H1 (cell line): Measurements from ENCODE around the gene MAP4K5. TPM values are rescaled to one million over a fixed set of nuclear protein-coding genes. Genes with fewer than 3 reads are reported as not detected.

ENCODE experiments used
- BACH1 ChIP-seq: IDR thresholded peaks from 2 replicates; pipeline ENCODE4 v1.6.1; 2012; ENCODE audit warnings: low read length, improper control_type of control experiment
- CHD1 ChIP-seq: IDR thresholded peaks from 2 replicates; pipeline ENCODE4 v1.6.1; 2012; ENCODE audit warnings: low read depth, low read length, improper control_type of control experiment
- CHD7 ChIP-seq: fragments of 300-600 bp; sonication (generic); IDR thresholded peaks from 2 replicates; pipeline ENCODE4 v1.7.1; 2012; ENCODE audit warnings: low read length, moderate library complexity, mild to moderate bottlenecking, inconsistent platforms; ENCODE audit not compliant: insufficient replicate concordance
- KDM1A ChIP-seq: fragments of 200-600, 300-600 bp; sonication (generic); IDR thresholded peaks from 2 replicates; pipeline ENCODE4 v1.7.1; 2016; ENCODE audit warnings: mild to moderate bottlenecking, low read length, borderline replicate concordance
- NRF1 ChIP-seq: IDR thresholded peaks from 2 replicates; pipeline ENCODE4 v1.6.1; 2011; ENCODE audit warnings: mild to moderate bottlenecking, low read depth, low read length, improper control_type of control experiment
- POLR2AphosphoS5 ChIP-seq: IDR thresholded peaks from 2 replicates; pipeline ENCODE4 v1.6.1; 2011; ENCODE audit warnings: low read depth, low read length
- POU5F1 ChIP-seq: IDR thresholded peaks from 2 replicates; pipeline ENCODE4 v1.6.1; 2011; ENCODE audit warnings: low read depth, mild to moderate bottlenecking, low read length, moderate library complexity
- RNF2 ChIP-seq: fragments of 200-900, 300-1000 bp; sonication (generic); IDR thresholded peaks from 2 replicates; pipeline ENCODE4 v1.7.1; 2016; ENCODE audit warnings: borderline replicate concordance, low read depth, mild to moderate bottlenecking, antibody characterized with exemption, low read length; ENCODE audit not compliant: poor library complexity, severe bottlenecking; ENCODE audit errors: missing control alignments
- SIN3A ChIP-seq, 2 experiments: IDR thresholded peaks in 1 of 2; conservative IDR thresholded peaks in 1 of 2; 2 replicates each; pipeline ENCODE4 v1.6.1; 2011 to 2012; ENCODE audit warnings: low read length in 2 of 2, improper control_type of control experiment in 1 of 2, low read depth in 1 of 2, mild to moderate bottlenecking in 1 of 2
- SIRT6 ChIP-seq: IDR thresholded peaks from one replicate; pipeline ENCODE4 v1.7.1; 2012; ENCODE audit warnings: low read length, inconsistent platforms
- TAF1 ChIP-seq: IDR thresholded peaks from 2 replicates; pipeline ENCODE4 v1.6.1; 2011; ENCODE audit warnings: mild to moderate bottlenecking, low read depth, low read length
- TEAD4 ChIP-seq: IDR thresholded peaks from 2 replicates; pipeline ENCODE4 v1.6.1; 2012; ENCODE audit warnings: low read depth, low read length, inconsistent platforms, mixed read lengths
- ZNF274 ChIP-seq: IDR thresholded peaks from 2 replicates; pipeline ENCODE4 v1.7.0; 2012; ENCODE audit warnings: low read length, borderline replicate concordance; ENCODE audit errors: extremely low read depth
- polyA plus RNA-seq, 7 experiments: library from polyadenylated mRNA; depleted of rRNA in 3 of 7; stranded (reverse) in 5 of 7; unstranded in 2 of 7; fragments of >200 nt in 5 of 7; fragments of 200-250 nt in 2 of 7; gene quantifications; 1 replicate in 5 of 7; 2 replicates in 1 of 7; 4 replicates in 1 of 7; pipeline versions ENCODE4 v1.2.1 to v1.2.3, GENCODE V29; 2011 to 2013; ENCODE audit warnings: missing spikeins in 2 of 7, mixed read lengths in 2 of 7
- total RNA-seq: library from RNA; stranded (reverse); fragmentation: NEBNext Ultra II Directional; extraction: Animal tissue kit (Norgen Biotek cat#: 25700); gene quantifications from 2 replicates; pipeline ENCODE4 v1.2.1, GENCODE V29; 2021

MAP4K5 gene
- total and polyA plus RNA-seq, 2 of the 8 experiments (the other 6 are each of a cell fraction or from before 2014, with no cell fraction given): 7.6 to 34.5 TPM

GRCh38 chr14:50545618-50546017 is 13.2 kb upstream of the MAP4K5 start (continued):
- no peak for TF ChIP-seq CHD7
- TF ChIP-seq CHD1: no peak
- no peak for TF ChIP-seq POLR2AphosphoS5
- no peak for TF ChIP-seq KDM1A
- no peak for TF ChIP-seq SIN3A (conservative IDR thresholded peaks at IDR 0.05 in 1 of 2, IDR thresholded peaks at IDR 0.05 in 1 of 2; ENCODE audit: low read depth in 1 of 2, low read length in 2 of 2)
- TF ChIP-seq BACH1: no peak
- TF ChIP-seq RNF2: no peak
- no peak for TF ChIP-seq SIRT6
- TF ChIP-seq NRF1: no peak
- TF ChIP-seq POU5F1: no peak
- TF ChIP-seq TEAD4: no peak
- no peak for TF ChIP-seq TAF1
- TF ChIP-seq ZNF274: no peak
